Measurements from ENCODE around the gene EIF2B2. TPM values are rescaled to one million over a fixed set of nuclear protein-coding genes. Genes with fewer than 3 reads are reported as not detected.
A peak's percentile ranks its signal among the peaks of the same experiment; 100 is the strongest.

The EIF2B2 gene
- total and polyA plus RNA-seq, 2 of the 13 experiments (the other 11 are each of a cell fraction or from before 2014, with no cell fraction given): 54.4 to 78.6 TPM

GRCh38 chr14:74954232-74954946, 48.3 kb upstream of the EIF2B2 start:
- intact Hi-C loops (cut with micrococcal nuclease; ENCODE audit: unreplicated experiment) (loop anchor here (2.0 kb wide), 1 partner anchor 48 kb away; the partner anchor contains the start of gene EIF2B2), in situ Hi-C loops (cut with HindIII; ENCODE audit: extremely low pct_ligation_motif_present, low pct_unique_long_range_greater_than_20kb) (loop anchor here (5.0 kb wide), 1 partner anchor 48 kb away; the partner anchor contains the start of gene EIF2B2)
- peak overlapping the region; percentile 97 for H3K27ac ChIP-seq (ENCODE audit: extremely low read length, insufficient read depth, low read length)
- H3K4me2 ChIP-seq (ENCODE audit: low read depth, low read length): peak overlapping the region; percentile 92
- FAIRE-seq (peak; percentile 34), ATAC-seq (peak; percentile 72), DNase-seq (ENCODE audit: low spot score) (peak; percentile 63)
- POLR2A ChIA-PET: interaction anchor here (1.0 to 2.9 kb wide), 10 partner anchors 9 to 116 kb away, joined by 3 to 14 read pairs (median 6); partner anchors contain the start of genes RPS6KL1 and ZC2HC1C
- BruUV-seq (replicated peaks): no TSS peak
- no peak overlapping the region for H2AFZ ChIP-seq (ENCODE audit: low read length)
- H3K9me3 ChIP-seq (ENCODE audit: low read length): no peaks in the 10 kb centered on the region
- peak overlapping the region; percentile 75 to 86 (median 80) for H3K4me3 ChIP-seq (replicated peaks in 1 of 3; ENCODE audit: insufficient read depth in 1 of 3, low read depth in 2 of 3, low read length in 3 of 3)
- H4K20me1 ChIP-seq (ENCODE audit: insufficient read depth, low read length): no peaks in the 10 kb centered on the region
- H3K4me1 ChIP-seq (ENCODE audit: insufficient read depth, low read length): peaks cover 69% of the 10 kb centered on the region
- 5% methylated on average over 4 of the region's 18 CpGs for WGBS (ENCODE audit: low lambda C conversion rate)
- CTCF ChIA-PET (ENCODE audit: low intra/inter-chr PET ratio, low total read pairs): no interaction called here
- H3K27me3 ChIP-seq (ENCODE audit: control insufficient read depth in 1 of 2, insufficient read depth in 2 of 2, low read length in 2 of 2): no peaks in the 10 kb centered on the region
- peak overlapping the region; percentile 78 for H3K9ac ChIP-seq (ENCODE audit: insufficient read depth, low read depth, low read length)
- H3K36me3 ChIP-seq (replicated peaks in 1 of 2; ENCODE audit: control insufficient read depth in 1 of 2, insufficient read depth in 2 of 2, low read length in 2 of 2): no peaks in the 10 kb centered on the region; a peak in 1 of 5 replicates
- peaks cover 15% of the 10 kb centered on the region for H3K79me2 ChIP-seq (ENCODE audit: insufficient read depth, low read length)
- peak; percentile 13; the same call in 1 of the 2 replicates for TF ChIP-seq ZMYM3 (CRISPR knock-in tag; IDR thresholded peaks at IDR 0.05)
- peak; percentile 57 for TF ChIP-seq HNF4A (CRISPR knock-in tag; IDR thresholded peaks at IDR 0.05)
- TF ChIP-seq GMEB2 (CRISPR knock-in tag; IDR thresholded peaks at IDR 0.05; ENCODE audit: low read depth): no peak
- peak; percentile 33 for TF ChIP-seq YY1 (IDR thresholded peaks at IDR 0.05; ENCODE audit: insufficient read depth, insufficient replicate concordance, low read depth, low read length)
- peak; percentile 75 for TF ChIP-seq ZNF281 (CRISPR knock-in tag; IDR thresholded peaks at IDR 0.05; ENCODE audit: borderline replicate concordance)
- TF ChIP-seq ZNF256 (CRISPR knock-in tag; conservative IDR thresholded peaks at IDR 0.05): no peak
- TF ChIP-seq, protein P1, sequence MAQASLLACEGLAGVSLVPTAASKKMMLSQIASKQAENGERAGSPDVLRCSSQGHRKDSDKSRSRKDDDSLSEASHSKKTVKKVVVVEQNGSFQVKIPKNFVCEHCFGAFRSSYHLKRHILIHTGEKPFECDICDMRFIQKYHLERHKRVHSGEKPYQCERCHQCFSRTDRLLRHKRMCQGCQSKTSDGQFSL (CRISPR knock-in tag; IDR thresholded peaks at IDR 0.05): 0 out of 2 replicates have a peak, but pooled peaks have one; percentile 34
- no peak for TF ChIP-seq ZNF180 (CRISPR knock-in tag; IDR thresholded peaks at IDR 0.05; ENCODE audit: borderline replicate concordance, low read depth)
- 0 out of 2 replicates have a peak, but pooled peaks have one; percentile 29 for TF ChIP-seq ZKSCAN8 (CRISPR knock-in tag; IDR thresholded peaks at IDR 0.05; ENCODE audit: borderline replicate concordance)
- no peak for TF ChIP-seq RFX5 (IDR thresholded peaks at IDR 0.05; ENCODE audit: low read depth, low read length)
- 0 out of 2 replicates have a peak, but pooled peaks have one; percentile 44 for TF ChIP-seq CSRNP1 (CRISPR knock-in tag; IDR thresholded peaks at IDR 0.05)
- TF ChIP-seq ZNF292 (CRISPR knock-in tag; IDR thresholded peaks at IDR 0.05; ENCODE audit: borderline replicate concordance, low read depth): peak; percentile 32; the same call in 1 of the 2 replicates
- TF ChIP-seq ZNF784 (CRISPR knock-in tag; IDR thresholded peaks at IDR 0.05; ENCODE audit: borderline replicate concordance): peak; percentile 38; the same call in 1 of the 2 replicates
- 0 out of 2 replicates have a peak, but pooled peaks have one; percentile 42 for TF ChIP-seq RELA (CRISPR knock-in tag; IDR thresholded peaks at IDR 0.05)
- peak; percentile 77 for TF ChIP-seq AGO1 (IDR thresholded peaks at IDR 0.05; ENCODE audit: low read depth, low read length, poor library complexity, severe bottlenecking)

Measured in HepG2 (cell line).